HG02938 (cell line): Measurements from ENCODE around the gene MZB1.
"Not testable (repeated sequence)": the region's sequence is repeated elsewhere in the genome, so short reads cannot be mapped to it uniquely, and the experiment has no call there.

Experiments
- ATAC-seq: cut with Tn5 transposase; IDR thresholded peaks from one replicate; pipeline ENCODE4 v1.9.1; 2021; ENCODE audit warnings: mild to moderate bottlenecking, moderate library complexity; ENCODE audit not compliant: unreplicated experiment

The MZB1 gene

GRCh38 chr5:139410993-139411828 lies 21.5 kb upstream of the MZB1 start:
- no peak for ATAC-seq

GRCh38 chr5:139410121-139410992 lies 20.6 kb upstream of the MZB1 start:
- ATAC-seq, result no peak

GRCh38 chr5:139409116-139409515 lies 19.4 kb upstream of the MZB1 start:
- ATAC-seq, result not testable (repeated sequence)

- ATAC-seq, result no peak
Measured at GRCh38 chr5:139408191-139408590, 18.5 kb upstream of the MZB1 start.

- ATAC-seq, result no peak
Measured at GRCh38 chr5:139407517-139407916, 17.8 kb upstream of the MZB1 start.

- ATAC-seq, result no peak
Measured at GRCh38 chr5:139406963-139407362, 17.2 kb upstream of the MZB1 start.

GRCh38 chr5:139404484-139404840 lies 14.7 kb upstream of the MZB1 start:
- ATAC-seq, result no peak

- peak; percentile 78 for ATAC-seq
Measured at GRCh38 chr5:139403787-139404483, 14.2 kb upstream of the MZB1 start, which contains the start of gene SPATA24. Gene SPATA24, minus strand, starts transcription at chr5:139404089. Its CDS starts 29 bp downstream, at chr5:139404060.

- ATAC-seq, result peak; percentile 0
Measured at GRCh38 chr5:139403418-139403786, 13.7 kb upstream of the MZB1 start.

GRCh38 chr5:139402561-139403158 lies 12.9 kb upstream of the MZB1 start:
- ATAC-seq, result no peak

GRCh38 chr5:139401546-139401945 lies 11.8 kb upstream of the MZB1 start:
- ATAC-seq, result no peak

- no peak for ATAC-seq
Measured at GRCh38 chr5:139399501-139400121, 9.9 kb upstream of the MZB1 start.

- ATAC-seq, result no peak
Measured at GRCh38 chr5:139397921-139398320, 8.2 kb upstream of the MZB1 start.

GRCh38 chr5:139396691-139397090 lies 7.0 kb upstream of the MZB1 start:
- no peak for ATAC-seq

- no peak for ATAC-seq
Measured at GRCh38 chr5:139395844-139396640, 6.3 kb upstream of the MZB1 start.

- no peak for ATAC-seq
Measured at GRCh38 chr5:139394654-139395566, 5.2 kb upstream of the MZB1 start, which contains the start of gene PROB1. Gene PROB1, minus strand, starts transcription at chr5:139395104. Its CDS starts 23 bp downstream, at chr5:139395081.

GRCh38 chr5:139394123-139394653 lies 4.5 kb upstream of the MZB1 start:
- ATAC-seq, result no peak

- no peak for ATAC-seq
Measured at GRCh38 chr5:139393497-139394122, 3.9 kb upstream of the MZB1 start.
